ENCODE results near the gene RTTN. TPM values are rescaled to one million over a fixed set of nuclear protein-coding genes. Genes with fewer than 3 reads are reported as not detected.
A peak's percentile ranks its signal among the peaks of the same experiment; 100 is the strongest.
"Not testable (repeated sequence)": the region's sequence is repeated elsewhere in the genome, so short reads cannot be mapped to it uniquely, and the experiment has no call there.

Gene RTTN, protein sequence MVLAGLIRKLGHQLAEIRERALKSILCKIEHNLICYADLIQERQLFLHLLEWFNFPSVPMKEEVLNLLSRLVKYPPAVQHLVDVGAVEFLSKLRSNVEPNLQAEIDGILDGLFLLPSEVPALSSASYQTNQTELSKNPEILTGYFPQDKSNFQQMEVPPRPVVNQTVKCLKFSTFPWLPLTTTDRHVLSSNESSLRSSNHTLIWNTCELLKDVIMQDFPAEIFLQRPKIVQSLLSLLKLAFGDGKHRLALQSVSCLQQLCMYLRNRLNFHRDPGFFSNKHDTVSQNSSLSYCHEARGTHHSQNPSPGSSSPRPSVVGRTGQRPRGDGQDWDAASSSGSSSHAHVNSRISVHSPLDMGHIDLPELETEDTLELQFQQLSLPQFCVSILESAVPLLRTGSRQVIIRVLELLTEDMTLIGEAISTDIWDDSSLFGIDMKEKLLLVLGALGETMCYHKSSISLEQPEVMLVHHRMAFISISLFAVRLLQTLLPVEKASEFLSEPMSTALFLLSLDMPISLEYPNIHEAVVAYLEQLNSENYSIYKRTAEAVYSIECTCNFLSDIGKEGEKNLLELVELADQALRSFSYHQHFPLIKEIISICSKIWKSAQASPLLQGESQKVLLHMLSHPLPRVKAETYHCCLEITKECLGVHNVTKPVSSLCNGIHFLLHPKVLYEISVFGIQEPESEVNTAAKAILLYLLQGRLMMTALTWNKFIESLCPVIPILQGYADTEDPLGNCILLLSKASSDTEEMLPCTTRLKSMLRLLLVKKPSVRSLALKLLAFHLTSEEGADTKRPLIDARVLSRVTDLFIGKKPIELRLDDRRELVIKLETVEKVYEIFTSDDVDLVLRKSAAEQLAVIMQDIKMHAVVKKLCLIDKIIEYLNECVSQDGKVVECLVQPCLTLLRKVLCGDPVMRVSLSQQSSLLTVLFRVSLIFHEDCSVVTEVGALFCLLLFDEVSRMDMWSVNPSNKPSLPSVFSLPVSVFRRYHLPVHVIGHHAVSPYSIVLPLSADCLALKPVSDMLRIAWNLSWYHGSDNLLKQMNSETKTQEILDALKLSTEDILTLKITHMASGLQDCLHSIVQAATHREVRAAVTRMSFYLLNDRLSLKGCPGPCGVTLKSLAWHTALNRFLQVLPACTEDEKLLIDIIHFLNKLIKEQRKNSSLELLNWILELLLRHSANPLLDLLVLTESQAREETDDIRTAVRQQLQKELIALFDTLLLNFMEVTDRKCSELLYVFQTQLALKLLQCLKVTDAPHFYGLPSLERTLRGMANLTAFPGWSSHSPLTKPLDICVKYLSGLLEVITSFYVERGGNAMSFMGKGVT (N-terminal part only)
- 25.8 TPM for polyA plus RNA-seq (ENCODE audit: insufficient read length)
- long read RNA-seq, donor 1: 0 reads
- long read RNA-seq, donor 2: 0 reads
- long read RNA-seq, donor 3: 0 reads
- long read RNA-seq, donor 4: 0 reads
- long read RNA-seq, donor 5, full-length matches to known transcripts: 1 of 1 reads
- long read RNA-seq, donor 5, partial matches to known transcripts: 0 of 1 reads
- long read RNA-seq, donor 5, other reads (novel, unspliced or antisense): 0 of 1 reads
- long read RNA-seq, donor 6: 0 reads
- long read RNA-seq, donor 7: 0 reads
- long read RNA-seq, donor 8: 0 reads

DNA sequence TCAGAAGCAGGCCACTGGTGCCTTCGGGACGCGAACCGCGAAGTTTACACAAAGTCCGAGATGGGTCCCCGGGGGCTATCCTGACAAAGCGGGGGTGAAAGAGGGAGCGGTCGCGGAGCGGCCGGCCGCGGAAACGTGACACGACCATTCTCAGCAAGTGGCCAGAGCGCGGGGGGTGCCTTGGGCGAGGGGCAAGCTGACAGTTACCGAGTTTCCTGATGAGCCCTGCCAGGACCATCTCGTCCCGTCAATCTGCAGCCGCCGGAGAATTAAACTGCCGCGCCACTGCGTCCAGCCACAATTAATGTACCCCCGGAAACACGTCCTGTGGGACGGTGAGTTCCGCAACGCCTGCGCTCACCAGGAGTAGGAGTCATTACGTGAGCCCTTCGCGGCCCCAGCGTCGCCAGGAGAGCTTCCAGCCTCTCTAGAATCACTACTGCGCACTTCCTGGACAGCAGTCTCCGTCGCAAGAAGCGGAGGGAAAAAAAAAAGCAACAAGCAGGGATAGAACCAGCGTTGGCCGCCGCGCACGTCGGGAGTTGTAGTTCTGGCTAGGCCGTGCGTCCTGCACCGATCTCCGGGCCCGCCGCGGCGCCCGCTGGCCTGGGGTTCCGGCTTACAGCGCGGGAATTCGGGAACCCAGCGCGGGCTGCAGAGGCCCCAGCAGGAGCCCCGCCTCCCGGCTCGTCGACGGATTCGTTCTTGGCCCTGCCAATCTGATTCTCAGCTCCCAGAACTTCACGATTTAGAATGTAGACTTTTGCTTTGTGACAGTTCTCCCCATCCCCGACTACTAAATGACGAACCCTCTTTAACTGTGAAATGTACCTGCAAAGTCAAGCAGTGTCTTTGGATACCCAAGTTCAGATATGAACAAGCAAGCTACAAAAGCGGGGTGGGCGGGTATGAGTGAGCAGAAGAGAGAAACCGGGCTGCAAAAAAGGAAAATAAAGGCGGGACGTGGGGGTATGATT lies at the start of gene RTTN:
TSS of gene RTTN (minus strand) at position 267 of the 977 bp plus-strand sequence. CDS start at position 238, 29 bp downstream.
- DNase-seq: peak; percentile 94

DNA sequence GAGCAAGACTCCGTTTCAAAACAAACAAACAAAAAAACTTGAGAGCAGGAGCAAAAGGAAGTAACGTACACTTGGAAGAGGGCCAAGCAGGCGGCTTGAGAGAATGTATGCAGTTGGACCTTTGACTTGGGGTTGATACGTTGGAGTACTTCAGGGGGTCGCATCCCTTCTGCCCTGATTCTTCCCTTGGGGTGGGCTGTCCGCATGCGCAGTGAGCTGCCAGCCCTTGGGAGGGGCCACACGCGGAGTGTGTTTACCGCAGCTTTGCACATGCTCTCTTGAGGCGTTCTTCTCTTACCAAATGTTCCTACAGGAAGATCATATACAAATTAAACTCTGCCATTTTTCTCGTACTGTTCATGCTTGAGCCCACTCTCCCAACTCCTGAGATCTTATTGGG lies 45.3 kb upstream of the RTTN start:
- no peak for DNase-seq

DNA sequence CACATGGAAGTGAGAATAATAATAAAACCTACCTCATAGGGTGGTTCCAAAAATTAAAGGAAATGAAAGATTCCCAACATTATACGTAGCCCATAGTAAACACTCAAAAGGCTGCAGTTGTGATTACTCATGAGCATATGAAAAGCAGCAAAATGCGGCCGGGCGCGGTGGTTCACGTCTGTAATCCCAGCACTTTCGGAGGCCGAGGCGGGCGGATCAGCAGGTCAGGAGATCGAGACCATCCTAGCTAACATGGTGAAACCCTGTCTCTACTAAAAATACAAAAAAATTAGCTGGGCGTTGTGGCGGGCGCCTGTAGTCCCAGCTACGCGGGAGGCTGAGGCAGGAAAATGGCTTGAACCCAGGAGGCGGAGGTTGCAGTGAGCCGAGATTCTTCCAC lies 44.4 kb upstream of the RTTN start:
- DNase-seq: not testable (repeated sequence)

DNA sequence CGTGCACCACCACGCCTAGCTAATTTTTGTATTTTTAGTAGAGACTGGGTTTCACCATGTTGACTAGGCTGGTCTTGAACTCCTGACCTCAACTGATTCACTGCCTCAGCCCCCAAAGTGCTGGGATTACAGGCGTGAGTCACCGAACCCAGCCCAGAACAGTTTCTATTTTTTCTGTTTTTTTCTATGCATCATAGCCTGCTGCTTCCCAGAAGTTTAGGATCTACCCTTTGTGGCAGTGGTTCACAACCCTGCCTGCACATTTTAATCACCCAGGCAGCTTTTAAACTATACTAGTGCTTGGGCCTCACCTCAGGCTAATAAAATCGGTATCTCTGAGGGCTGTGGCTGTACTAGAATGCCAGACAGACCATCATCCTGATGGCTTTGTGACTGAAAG lies 43.6 kb upstream of the RTTN start:
- DNase-seq: no peak

DNA sequence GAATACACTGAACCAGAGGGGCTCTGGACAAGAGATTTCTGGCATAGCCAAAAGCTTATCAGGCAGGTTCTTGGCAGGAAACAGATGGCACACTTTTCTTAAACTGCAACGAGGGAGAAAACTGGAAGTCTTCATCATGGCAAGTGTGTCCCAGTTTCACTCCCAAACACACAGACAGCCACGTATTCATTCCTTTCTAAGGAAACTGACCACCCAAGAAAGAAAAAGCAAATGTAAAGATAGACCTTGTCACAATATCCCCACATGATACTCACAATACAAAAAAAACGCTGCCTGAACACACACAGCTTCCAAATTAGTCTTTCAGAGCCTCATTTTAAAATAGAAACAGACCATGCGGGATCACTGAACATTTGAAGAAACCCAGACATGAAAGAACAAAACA lies 40.6 kb upstream of the RTTN start:
- DNase-seq: no peak

DNA sequence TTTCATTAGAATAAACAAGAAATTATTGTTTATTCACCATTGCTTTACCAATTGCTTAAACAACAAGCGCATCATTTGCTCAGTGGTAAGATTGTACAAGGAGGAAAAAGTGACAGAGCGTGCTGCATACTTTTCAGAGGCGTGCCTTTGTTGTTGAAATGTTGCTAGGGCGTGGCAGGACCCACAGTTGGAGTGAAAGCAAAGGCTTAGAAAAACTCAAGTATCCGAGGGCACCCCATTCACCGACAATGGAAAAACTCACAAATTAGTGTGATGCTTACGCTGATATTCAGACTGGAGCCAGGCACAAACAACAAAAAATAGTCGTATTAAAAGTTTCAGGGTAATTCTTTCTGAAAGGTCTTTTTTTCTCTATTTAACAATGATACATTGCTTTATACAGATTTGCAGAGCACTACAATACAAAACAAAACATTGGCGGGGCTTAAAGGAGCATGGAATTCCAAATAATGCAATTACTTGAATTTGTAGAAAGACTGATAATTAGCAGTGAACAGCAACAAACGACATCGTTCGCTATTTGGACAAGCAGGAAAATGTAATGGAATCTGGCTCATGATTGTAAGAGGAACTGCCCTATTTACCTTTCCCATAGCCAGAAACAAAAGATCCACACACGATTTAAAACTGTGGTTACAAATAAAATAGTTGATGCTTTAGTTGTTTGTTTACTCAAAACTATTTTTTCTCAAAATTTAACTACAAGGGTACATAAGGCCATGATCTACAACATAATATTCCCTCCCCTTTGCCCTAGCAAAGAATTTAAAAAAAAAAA lies 37.8 kb upstream of the RTTN start:
- no peak for DNase-seq

DNA sequence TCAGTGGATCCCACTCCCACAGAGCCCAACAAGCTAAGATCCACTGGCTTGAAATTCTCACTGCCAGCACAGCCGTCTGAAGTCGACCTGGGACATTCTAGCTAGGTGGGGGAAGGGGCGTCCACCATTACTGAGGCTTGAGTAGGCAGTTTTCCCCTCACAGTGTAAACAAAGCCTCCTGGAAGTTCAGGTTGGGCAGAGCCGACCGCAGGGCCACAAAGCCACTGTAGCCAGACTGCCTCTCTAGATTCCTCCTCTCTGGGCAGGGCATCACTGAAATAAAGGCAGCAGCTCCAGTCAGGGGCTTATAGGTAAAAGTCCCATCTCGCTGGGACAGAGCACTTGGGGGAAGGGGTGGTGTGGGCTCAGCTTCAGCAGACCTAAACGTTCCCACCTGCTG lies 31.4 kb upstream of the RTTN start:
- DNase-seq: not testable (repeated sequence)

DNA sequence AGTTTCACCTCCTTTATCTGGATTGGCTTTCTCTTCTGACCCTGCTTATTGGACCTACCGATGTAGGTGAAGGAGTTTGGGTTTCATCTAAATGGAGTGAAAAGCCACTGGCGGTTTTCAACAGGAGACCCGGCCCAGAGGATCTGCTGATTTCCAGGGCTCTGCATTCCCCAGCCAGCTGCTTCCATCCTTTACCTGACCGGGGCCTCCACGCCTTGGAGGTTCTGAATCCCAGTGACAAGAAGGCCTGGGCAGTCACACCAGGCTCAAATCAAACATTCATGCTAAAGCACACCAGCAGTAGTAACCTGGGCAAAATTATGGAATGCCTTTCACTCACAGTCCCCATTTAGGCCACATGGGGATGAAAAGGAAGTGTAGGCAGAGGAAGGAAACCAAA lies 30.0 kb upstream of the RTTN start:
- DNase-seq: no peak

DNA sequence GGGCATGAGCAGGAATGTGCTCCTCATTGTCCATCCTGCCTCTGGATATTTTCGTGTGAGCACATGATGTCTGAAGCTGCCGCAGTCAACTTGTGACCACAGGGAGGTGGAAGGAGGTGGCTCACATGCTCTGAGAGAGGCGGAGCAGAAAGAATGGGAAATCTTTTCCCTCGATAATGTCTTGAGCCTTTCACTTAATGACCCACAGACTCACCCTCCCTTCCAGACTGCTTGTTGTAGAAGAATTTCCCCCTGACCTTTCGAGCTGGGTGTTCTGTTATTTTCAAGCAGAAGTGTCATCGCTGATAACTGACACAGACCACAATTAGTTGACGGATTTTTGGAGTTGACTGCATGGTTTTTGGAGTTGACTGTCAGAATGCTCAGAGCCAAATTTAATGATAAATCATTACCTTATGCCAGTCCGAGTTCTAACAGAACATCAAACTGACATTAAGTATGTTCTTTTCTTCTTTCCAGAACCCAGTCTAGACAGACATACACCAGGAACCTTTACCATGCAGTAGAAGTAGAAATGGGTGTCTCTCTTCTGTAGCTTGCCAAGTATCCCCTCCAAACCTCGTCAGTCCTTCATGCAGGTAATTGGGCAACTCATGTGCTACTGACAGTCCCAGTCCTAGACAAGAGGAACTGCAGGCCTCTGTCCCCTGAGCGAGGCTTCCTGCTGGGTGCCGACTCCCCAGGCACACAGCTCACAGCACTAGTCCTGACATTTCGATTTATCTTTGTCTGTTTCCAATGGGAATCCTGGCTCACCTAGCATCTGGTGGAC lies 29.4 kb upstream of the RTTN start:
- DNase-seq: no peak

DNA sequence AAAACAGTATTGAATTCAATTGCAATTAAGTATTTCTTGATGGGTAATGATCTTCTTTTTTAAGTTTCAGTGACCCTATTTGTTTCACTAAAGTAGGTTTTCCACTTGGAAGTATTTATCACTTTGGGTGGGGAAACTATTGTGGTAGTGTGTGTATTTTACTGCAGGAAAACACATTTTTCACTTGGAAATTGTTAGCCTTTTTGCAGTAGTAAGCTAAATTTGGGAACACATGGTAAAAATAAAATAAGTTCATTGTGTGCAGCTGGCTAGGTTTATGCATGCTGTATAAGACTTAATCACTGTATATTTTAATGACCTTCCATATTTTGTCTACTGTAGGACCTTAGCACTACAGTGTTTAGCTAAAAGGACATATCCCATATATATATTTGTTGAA lies 28.5 kb upstream of the RTTN start:
- DNase-seq: no peak

DNA sequence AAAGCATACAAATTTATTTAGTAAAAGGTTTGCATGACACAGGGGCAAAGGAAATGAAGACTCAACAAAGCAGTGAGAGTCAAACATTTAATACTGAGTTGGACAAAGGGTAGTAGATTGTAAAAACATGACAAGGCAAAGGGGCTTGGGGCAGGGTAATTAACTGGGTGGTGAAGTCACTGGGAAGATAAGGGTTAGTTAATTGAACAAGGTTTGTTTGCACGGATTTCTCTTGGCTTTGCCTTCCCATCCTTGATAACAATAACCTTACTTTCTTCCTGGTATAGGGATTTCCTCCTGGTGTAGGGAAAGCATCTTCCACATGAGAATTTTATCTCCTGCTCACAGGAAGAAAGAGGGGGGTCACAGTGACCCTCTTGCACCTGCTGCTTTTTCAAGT lies 26.8 kb upstream of the RTTN start:
- no peak for DNase-seq

DNA sequence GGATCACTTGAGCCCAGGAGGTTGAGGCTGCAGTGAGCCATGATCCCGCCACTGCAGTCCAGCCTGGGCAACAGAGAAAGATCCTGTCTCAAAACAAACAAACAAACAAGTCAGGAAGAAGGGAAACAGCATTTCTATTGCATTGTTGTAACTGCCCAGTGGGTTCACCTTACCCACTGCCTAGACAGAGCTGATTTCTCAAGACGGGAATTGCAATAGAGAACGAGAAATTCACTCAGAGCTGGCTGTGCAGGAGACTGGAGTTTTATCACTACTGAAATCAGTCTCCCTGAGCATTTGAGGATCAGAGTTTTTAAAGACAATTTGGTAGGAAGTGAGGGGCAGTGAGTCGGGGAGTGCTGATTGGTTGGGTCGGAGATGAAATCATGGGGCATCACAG lies 24.2 kb upstream of the RTTN start:
- DNase-seq: no peak

DNA sequence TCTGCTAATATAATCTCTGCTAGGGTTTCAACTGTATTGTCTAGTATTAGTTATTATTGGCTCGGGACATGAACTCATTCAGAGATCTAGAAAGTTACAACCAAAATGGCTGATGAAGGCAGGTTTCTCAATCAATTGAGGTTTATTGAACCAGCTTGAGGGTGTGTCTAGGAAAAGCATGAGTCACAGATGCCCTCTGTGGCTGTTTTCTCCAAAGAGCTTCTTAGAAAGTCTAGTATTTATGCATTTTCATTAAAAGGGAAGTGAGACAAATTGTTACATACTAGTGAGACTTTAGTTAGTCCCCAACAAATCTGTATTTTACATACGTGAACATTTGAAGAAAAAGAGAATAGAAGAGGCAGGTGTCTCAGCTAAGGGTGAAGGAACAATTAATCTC lies 23.0 kb upstream of the RTTN start:
- DNase-seq: no peak

DNA sequence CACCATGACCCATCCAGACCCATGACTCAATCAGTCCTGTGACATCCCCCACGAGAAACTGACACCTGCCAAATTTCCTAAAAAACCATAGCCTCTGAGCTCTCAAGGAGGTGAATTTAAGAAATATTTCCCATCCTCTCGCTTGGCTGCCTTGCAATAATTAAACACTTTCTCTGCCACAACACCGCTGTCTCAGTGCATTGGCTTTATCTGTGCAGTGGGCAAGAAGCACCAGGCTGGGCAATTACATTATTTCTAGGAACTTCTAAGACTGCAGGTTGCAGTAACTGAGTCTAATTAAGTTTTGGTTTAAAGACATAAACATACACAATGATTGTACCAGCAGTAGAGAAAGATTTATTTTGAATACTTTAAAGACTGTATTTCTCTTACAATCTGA lies 22.0 kb upstream of the RTTN start:
- no peak for DNase-seq

DNA sequence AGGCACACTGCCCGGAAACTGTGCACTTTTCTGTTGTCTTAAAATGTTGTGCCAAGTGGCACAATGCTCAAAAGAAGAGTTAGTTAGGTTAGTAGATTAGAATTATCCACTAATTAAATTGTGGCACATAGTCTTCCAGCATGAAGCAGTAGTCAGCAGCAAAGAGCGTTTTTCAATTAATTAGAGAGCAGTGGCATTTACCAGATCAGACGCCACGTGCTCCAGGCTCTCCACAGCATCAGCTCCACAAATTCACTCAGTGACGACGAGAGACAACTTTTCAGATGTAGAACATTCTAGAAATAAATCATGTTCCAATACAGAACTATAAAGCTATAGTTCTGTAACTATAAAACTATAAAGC lies 16.4 kb upstream of the RTTN start:
- no peak for DNase-seq

DNA sequence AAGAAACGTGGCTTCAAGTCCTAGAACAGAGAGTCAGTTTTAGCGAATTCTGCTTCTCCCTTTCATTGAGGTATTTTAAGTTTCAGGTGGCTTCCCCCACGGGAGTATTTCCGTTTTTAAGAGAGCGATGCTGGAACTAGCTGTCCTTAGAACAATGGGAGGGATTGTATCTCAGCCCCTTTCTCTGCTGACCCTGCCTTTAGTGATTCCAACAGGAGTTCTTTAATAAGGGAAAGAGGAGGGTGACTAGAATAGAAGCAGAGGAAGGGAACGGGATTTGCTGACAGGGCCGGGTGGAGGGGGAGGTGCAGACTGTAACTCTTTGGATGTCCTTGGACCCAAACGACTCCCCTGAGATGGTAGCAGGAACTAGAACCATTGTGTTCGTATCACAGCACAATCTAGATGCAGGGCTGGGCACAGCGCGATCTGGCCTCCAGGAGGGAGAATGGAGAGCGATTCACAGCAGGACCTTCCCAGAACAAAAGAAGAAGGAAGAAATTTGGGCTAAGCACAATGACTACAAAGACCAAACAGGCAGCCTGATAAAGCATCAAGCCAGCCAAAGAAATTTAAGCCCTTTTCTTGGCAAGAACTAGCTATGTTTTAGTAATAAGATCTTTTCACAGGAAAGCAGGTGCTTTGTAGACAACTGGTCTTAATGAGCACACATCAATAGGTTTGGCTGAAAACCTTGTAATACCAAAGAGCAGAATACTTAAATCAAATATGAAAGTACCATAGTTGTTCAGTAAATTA lies 15.8 kb upstream of the RTTN start:
- no peak for DNase-seq

DNA sequence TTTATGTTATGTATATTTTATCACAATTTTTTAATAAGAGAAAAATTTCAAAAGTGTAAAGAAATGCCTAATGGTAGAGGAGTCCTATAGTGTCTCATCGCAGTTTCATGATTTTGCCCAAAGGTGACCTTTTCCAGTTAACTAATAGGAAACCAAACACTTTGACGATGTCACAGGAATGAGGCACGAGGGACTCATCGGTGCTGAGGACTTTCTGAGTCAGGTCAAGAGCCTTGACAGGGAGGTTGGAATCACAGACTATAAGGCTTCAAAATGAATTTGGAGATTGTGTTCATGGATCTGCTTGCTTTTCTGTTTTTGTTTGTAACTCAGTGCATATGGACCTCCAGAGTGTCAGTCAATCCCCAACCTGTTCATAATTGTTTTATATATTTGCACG lies 15.1 kb upstream of the RTTN start:
- no peak for DNase-seq

DNA sequence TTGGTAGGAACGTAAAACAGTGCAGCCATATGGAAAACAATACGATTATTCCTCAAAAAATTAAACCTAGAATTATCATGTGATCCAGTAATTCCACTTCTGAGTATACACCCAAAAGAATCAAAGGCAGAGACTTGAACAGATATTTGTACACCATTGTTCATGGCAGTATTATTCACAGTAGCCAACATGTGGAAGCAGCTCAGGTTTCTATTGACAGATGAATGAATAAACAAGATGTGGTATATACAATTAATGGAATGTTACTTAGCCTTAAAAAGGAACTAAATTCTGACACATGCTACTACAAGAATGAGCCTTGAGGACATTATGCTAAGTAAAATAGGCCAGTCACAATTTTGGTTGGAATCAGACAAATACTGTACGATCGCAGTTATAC lies 14.2 kb upstream of the RTTN start:
- no peak for DNase-seq
